ENCODE measurements around the gene DDX1. TPM values are rescaled to one million over a fixed set of nuclear protein-coding genes. Genes with fewer than 3 reads are reported as not detected.

Gene DDX1
- total RNA-seq, 5 donors from 2014 or later (not counting 1 experiment from before 2014, with no cell fraction given) = 43.0 to 46.9 (median 45.8) TPM

- 88% methylated on average over 3 of the region's 4 CpGs for WGBS (ENCODE audit: insufficient coverage)
- H3K4me3 ChIP-seq (ENCODE audit: control insufficient read depth in 1 of 2, extremely low read depth in 1 of 2, low read length in 1 of 2) = no peak overlapping the region
- H3K9me3 ChIP-seq = no peaks in the 10 kb centered on the region
- POLR2A ChIA-PET = no interaction called here
- no peaks in the 10 kb centered on the region for H3K4me1 ChIP-seq (ENCODE audit: control insufficient read depth in 1 of 2, extremely low read depth in 1 of 2, insufficient read depth in 2 of 2, low read length in 2 of 2)
- peaks cover 30% of the 10 kb centered on the region for H3K36me3 Mint-ChIP-seq
- H3K27me3 Mint-ChIP-seq = no peaks in the 10 kb centered on the region
- DNase-seq (no peak), ATAC-seq (replicated peaks in 1 of 4) (no peak)
- no peak overlapping the region for H3K4me3 Mint-ChIP-seq
- H3K9me3 Mint-ChIP-seq = no peaks in the 10 kb centered on the region
- CTCF ChIA-PET = interaction anchor here (0.7 to 1.5 kb wide), 2 partner anchors 30 kb away, joined by 3 to 4 read pairs; no protein-coding TSS in a partner anchor
- H3K27me3 ChIP-seq (replicated peaks in 1 of 2; ENCODE audit: control insufficient read depth in 2 of 2, extremely low read depth in 1 of 2, insufficient read depth in 2 of 2, low read length in 1 of 2) = no peaks in the 10 kb centered on the region
- peaks cover 0 to 3% (median 0%) of the 10 kb centered on the region in 3 donors for H3K4me1 Mint-ChIP-seq
- H3K27ac ChIP-seq (ENCODE audit: low read length) = no peak overlapping the region
- peaks cover 6 to 20% of the 10 kb centered on the region in 2 donors for H3K36me3 ChIP-seq (ENCODE audit: control insufficient read depth in 2 of 2, extremely low read depth in 1 of 2, insufficient read depth in 1 of 2, low read length in 1 of 2)
- H3K27ac Mint-ChIP-seq = no peak overlapping the region
These were observed 44.4 kb upstream of the DDX1 start for GRCh38 chr2:15547115-15547876.

GRCh38 chr2:15548974-15549373, 42.7 kb upstream of the DDX1 start:
- H3K4me1 Mint-ChIP-seq = peaks cover 0 to 3% (median 0%) of the 10 kb centered on the region in 3 donors
- no peak overlapping the region for H3K27ac ChIP-seq (ENCODE audit: low read length)
- POLR2A ChIA-PET = no interaction called here
- H3K27me3 ChIP-seq (replicated peaks in 1 of 2; ENCODE audit: control insufficient read depth in 2 of 2, extremely low read depth in 1 of 2, insufficient read depth in 2 of 2, low read length in 1 of 2) = no peaks in the 10 kb centered on the region
- H3K4me3 ChIP-seq (ENCODE audit: control insufficient read depth in 1 of 2, extremely low read depth in 1 of 2, low read length in 1 of 2) = no peak overlapping the region
- 83% methylated on average over 1 of the region's 2 CpGs for WGBS (ENCODE audit: insufficient coverage)
- no peaks in the 10 kb centered on the region for H3K9me3 Mint-ChIP-seq
- H3K9me3 ChIP-seq = no peaks in the 10 kb centered on the region
- no peaks in the 10 kb centered on the region for H3K4me1 ChIP-seq (ENCODE audit: control insufficient read depth in 1 of 2, extremely low read depth in 1 of 2, insufficient read depth in 2 of 2, low read length in 2 of 2)
- H3K27me3 Mint-ChIP-seq = no peaks in the 10 kb centered on the region
- H3K36me3 Mint-ChIP-seq = peaks cover 31% of the 10 kb centered on the region
- CTCF ChIA-PET = interaction anchor here in 1 of 2 donors (1.0 to 1.3 kb wide), 2 partner anchors 9 to 28 kb away, joined by 3 to 4 read pairs; no protein-coding TSS in a partner anchor
- peaks cover 6 to 30% of the 10 kb centered on the region in 2 donors for H3K36me3 ChIP-seq (ENCODE audit: control insufficient read depth in 2 of 2, extremely low read depth in 1 of 2, insufficient read depth in 1 of 2, low read length in 1 of 2)
- ATAC-seq (replicated peaks in 1 of 4) = no peak
- H3K4me3 Mint-ChIP-seq = no peak overlapping the region
- DNase-seq = no peak
- no peak overlapping the region for H3K27ac Mint-ChIP-seq

GRCh38 chr2:15553519-15553918, 38.1 kb upstream of the DDX1 start:
- ATAC-seq (replicated peaks in 1 of 4) (no peak), DNase-seq (no peak)
- no peak overlapping the region for H3K4me3 Mint-ChIP-seq
- CTCF ChIA-PET = no interaction called here
- peaks cover 8 to 23% (median 9%) of the 10 kb centered on the region in 3 donors for H3K4me1 Mint-ChIP-seq
- Histone ChIP-seq H3K36me3 (ENCODE audit: control insufficient read depth in 2 of 2, extremely low read depth in 1 of 2, insufficient read depth in 1 of 2, low read length in 1 of 2) (peaks cover 2 to 38% of the 10 kb centered on the region in 2 donors), H3K4me1 (ENCODE audit: control insufficient read depth in 1 of 2, extremely low read depth in 1 of 2, insufficient read depth in 2 of 2, low read length in 2 of 2) (no peaks in the 10 kb centered on the region), H3K9me3 (no peaks in the 10 kb centered on the region), H3K27me3 (replicated peaks in 1 of 2; ENCODE audit: control insufficient read depth in 2 of 2, extremely low read depth in 1 of 2, insufficient read depth in 2 of 2, low read length in 1 of 2) (no peaks in the 10 kb centered on the region), H3K27ac (ENCODE audit: low read length) (no peak overlapping the region), H3K4me3 (ENCODE audit: control insufficient read depth in 1 of 2, extremely low read depth in 1 of 2, low read length in 1 of 2) (no peak overlapping the region)
- POLR2A ChIA-PET = no interaction called here
- no peak overlapping the region for H3K27ac Mint-ChIP-seq
- H3K9me3 Mint-ChIP-seq = no peaks in the 10 kb centered on the region
- peaks cover 30% of the 10 kb centered on the region for H3K36me3 Mint-ChIP-seq
- no peaks in the 10 kb centered on the region for H3K27me3 Mint-ChIP-seq
- WGBS (ENCODE audit: insufficient coverage) = 100% methylated on average over 1 of the region's 1 CpG

GRCh38 chr2:15553951-15554350, 37.7 kb upstream of the DDX1 start:
- Histone ChIP-seq H3K27me3 (replicated peaks in 1 of 2; ENCODE audit: control insufficient read depth in 2 of 2, extremely low read depth in 1 of 2, insufficient read depth in 2 of 2, low read length in 1 of 2) (no peaks in the 10 kb centered on the region), H3K36me3 (ENCODE audit: control insufficient read depth in 2 of 2, extremely low read depth in 1 of 2, insufficient read depth in 1 of 2, low read length in 1 of 2) (peaks cover 0 to 35% of the 10 kb centered on the region in 2 donors), H3K4me3 (ENCODE audit: control insufficient read depth in 1 of 2, extremely low read depth in 1 of 2, low read length in 1 of 2) (no peak overlapping the region), H3K9me3 (no peaks in the 10 kb centered on the region), H3K27ac (ENCODE audit: low read length) (no peak overlapping the region), H3K4me1 (ENCODE audit: control insufficient read depth in 1 of 2, extremely low read depth in 1 of 2, insufficient read depth in 2 of 2, low read length in 2 of 2) (peaks cover 0 to 3% of the 10 kb centered on the region in 2 experiments)
- WGBS (ENCODE audit: insufficient coverage) = 71% methylated on average over 1 of the region's 3 CpGs
- DNase-seq = no peak
- POLR2A ChIA-PET = no interaction called here
- H3K27me3 Mint-ChIP-seq = no peaks in the 10 kb centered on the region
- H3K36me3 Mint-ChIP-seq = peaks cover 26% of the 10 kb centered on the region
- no peak overlapping the region for H3K4me3 Mint-ChIP-seq
- peaks cover 9 to 27% (median 10%) of the 10 kb centered on the region in 3 donors for H3K4me1 Mint-ChIP-seq
- CTCF ChIA-PET = no interaction called here
- H3K9me3 Mint-ChIP-seq = no peaks in the 10 kb centered on the region
- H3K27ac Mint-ChIP-seq = no peak overlapping the region
- no peak for ATAC-seq (replicated peaks in 1 of 4)

GRCh38 chr2:15554525-15555218, 37.0 kb upstream of the DDX1 start:
- Mint-ChIP-seq H3K9me3 (no peaks in the 10 kb centered on the region), H3K27me3 (no peaks in the 10 kb centered on the region), H3K27ac (no peak overlapping the region), H3K4me1 (peaks cover 16 to 34% (median 17%) of the 10 kb centered on the region in 3 donors), H3K36me3 (peaks cover 22% of the 10 kb centered on the region), H3K4me3 (no peak overlapping the region)
- Histone ChIP-seq H3K9me3 (no peaks in the 10 kb centered on the region), H3K4me1 (ENCODE audit: control insufficient read depth in 1 of 2, extremely low read depth in 1 of 2, insufficient read depth in 2 of 2, low read length in 2 of 2) (peaks cover 3% of the 10 kb centered on the region in 2 experiments), H3K4me3 (ENCODE audit: control insufficient read depth in 1 of 2, extremely low read depth in 1 of 2, low read length in 1 of 2) (no peak overlapping the region), H3K27me3 (replicated peaks in 1 of 2; ENCODE audit: control insufficient read depth in 2 of 2, extremely low read depth in 1 of 2, insufficient read depth in 2 of 2, low read length in 1 of 2) (no peaks in the 10 kb centered on the region), H3K27ac (ENCODE audit: low read length) (no peak overlapping the region), H3K36me3 (ENCODE audit: control insufficient read depth in 2 of 2, extremely low read depth in 1 of 2, insufficient read depth in 1 of 2, low read length in 1 of 2) (peaks cover 0 to 31% of the 10 kb centered on the region in 2 donors)
- no CpG with 5 or more reads among the region's 5 CpGs for WGBS (ENCODE audit: insufficient coverage)
- DNase-seq = no peak
- POLR2A ChIA-PET = no interaction called here
- ATAC-seq (replicated peaks in 1 of 4) = no peak
- CTCF ChIA-PET = no interaction called here

- no peak for DNase-seq
- ChIA-PET POLR2A (no interaction called here), CTCF (interaction anchor here in 1 of 2 donors (0.6 kb wide), 1 partner anchor 21 kb away, joined by 3 read pairs; no protein-coding TSS in a partner anchor)
- Mint-ChIP-seq H3K36me3 (peaks cover 22% of the 10 kb centered on the region), H3K4me1 (peaks cover 25 to 44% (median 25%) of the 10 kb centered on the region in 3 donors), H3K27me3 (no peaks in the 10 kb centered on the region), H3K27ac (no peak overlapping the region), H3K4me3 (no peak overlapping the region), H3K9me3 (no peaks in the 10 kb centered on the region)
- Histone ChIP-seq H3K4me3 (ENCODE audit: control insufficient read depth in 1 of 2, extremely low read depth in 1 of 2, low read length in 1 of 2) (no peak overlapping the region), H3K4me1 (ENCODE audit: control insufficient read depth in 1 of 2, extremely low read depth in 1 of 2, insufficient read depth in 2 of 2, low read length in 2 of 2) (peaks cover 9 to 12% of the 10 kb centered on the region in 2 experiments), H3K27me3 (replicated peaks in 1 of 2; ENCODE audit: control insufficient read depth in 2 of 2, extremely low read depth in 1 of 2, insufficient read depth in 2 of 2, low read length in 1 of 2) (no peaks in the 10 kb centered on the region), H3K36me3 (ENCODE audit: control insufficient read depth in 2 of 2, extremely low read depth in 1 of 2, insufficient read depth in 1 of 2, low read length in 1 of 2) (peaks cover 0 to 25% of the 10 kb centered on the region in 2 donors), H3K27ac (ENCODE audit: low read length) (no peak overlapping the region), H3K9me3 (no peaks in the 10 kb centered on the region)
- WGBS (ENCODE audit: insufficient coverage) = 100% methylated on average over 1 of the region's 3 CpGs
- no peak for ATAC-seq (replicated peaks in 1 of 4)
These were observed 35.9 kb upstream of the DDX1 start for GRCh38 chr2:15555760-15556193.
